ENCODE data around the gene SLC17A5. TPM values are rescaled to one million over a fixed set of nuclear protein-coding genes. Genes with fewer than 3 reads are reported as not detected.

Gene SLC17A5
- total and polyA plus RNA-seq, 2 donors (not counting 1 experiment from before 2014, with no cell fraction given) = 2.1 to 8.0 TPM

DNA sequence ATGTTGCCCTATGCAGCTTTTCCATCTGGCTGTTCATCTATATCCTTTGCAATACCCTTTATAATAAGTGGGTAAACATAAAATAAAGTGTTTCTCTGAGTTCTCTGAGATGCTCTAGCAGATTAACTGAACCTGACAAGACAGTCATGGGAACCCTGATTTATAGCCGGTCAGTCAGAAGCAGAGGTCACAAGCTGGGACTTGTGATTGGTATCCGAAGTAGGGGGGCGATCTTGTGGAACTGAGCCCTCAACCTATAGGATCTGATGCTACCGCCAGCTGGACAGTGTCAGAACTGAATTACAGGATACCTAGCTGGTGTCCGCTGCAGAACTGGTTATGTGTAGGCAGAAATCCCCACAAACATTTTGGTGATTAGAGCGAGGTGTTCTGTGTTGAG lies 39.0 kb downstream of the SLC17A5 start:
- Histone ChIP-seq H3K36me3 (replicated peaks in 1 of 2; ENCODE audit: control extremely low read depth in 1 of 2, control insufficient read depth in 1 of 2, extremely low read depth in 1 of 2, insufficient read depth in 2 of 2, low read length in 1 of 2) (peaks cover 5 to 13% of the 10 kb centered on the region in 2 experiments), H3K79me2 (ENCODE audit: control insufficient read depth, insufficient read depth, low read length) (peaks cover 3% of the 10 kb centered on the region), H3K9me3 (ENCODE audit: control extremely low read depth in 1 of 3, control insufficient read depth in 2 of 3, insufficient read depth in 1 of 3, low read length in 2 of 3) (no peaks in the 10 kb centered on the region), H3K27ac (ENCODE audit: low read length in 2 of 2) (no peak overlapping the region), H3K9ac (ENCODE audit: low read length) (no peak overlapping the region), H4K20me1 (ENCODE audit: control insufficient read depth, insufficient read depth, low read length, poor library complexity, severe bottlenecking) (no peaks in the 10 kb centered on the region), H2AFZ (ENCODE audit: insufficient read depth, low read depth, low read length, poor library complexity, severe bottlenecking) (no peak overlapping the region), H3K4me2 (replicated peaks; ENCODE audit: low read depth, low read length, poor library complexity, severe bottlenecking) (no peak overlapping the region), H3K4me1 (ENCODE audit: control insufficient read depth in 2 of 2, insufficient read depth in 2 of 2, low read length in 2 of 2) (peaks cover 0 to 5% of the 10 kb centered on the region in 2 donors), H3K27me3 (replicated peaks in 1 of 4; ENCODE audit: control extremely low read depth in 1 of 4, control insufficient read depth in 3 of 4, insufficient read depth in 4 of 4, low read length in 3 of 4) (no peaks in the 10 kb centered on the region), H3K4me3 (ENCODE audit: control extremely low read depth in 1 of 5, extremely low read depth in 1 of 5, insufficient read depth in 1 of 5, low read depth in 2 of 5, low read length in 4 of 5) (no peak overlapping the region)
- no peak overlapping the region for H3K27ac Mint-ChIP-seq
- 100% methylated on average over 4 of the region's 6 CpGs for WGBS (ENCODE audit: insufficient coverage)
- no peaks in the 10 kb centered on the region for H3K9me3 Mint-ChIP-seq (ENCODE audit: insufficient read depth)
- CTCF ChIA-PET = interaction anchor here (1.0 to 10.6 kb wide), 3 partner anchors 9 to 101 kb away, joined by 3 to 261 read pairs (median 3); no protein-coding TSS in a partner anchor
- POLR2A ChIA-PET = no interaction called here
- no peak for DNase-seq
- intact Hi-C loops (cut with micrococcal nuclease) = no loop called here
- no peak overlapping the region for H3K4me3 Mint-ChIP-seq
- TF ChIP-seq, protein P1, sequence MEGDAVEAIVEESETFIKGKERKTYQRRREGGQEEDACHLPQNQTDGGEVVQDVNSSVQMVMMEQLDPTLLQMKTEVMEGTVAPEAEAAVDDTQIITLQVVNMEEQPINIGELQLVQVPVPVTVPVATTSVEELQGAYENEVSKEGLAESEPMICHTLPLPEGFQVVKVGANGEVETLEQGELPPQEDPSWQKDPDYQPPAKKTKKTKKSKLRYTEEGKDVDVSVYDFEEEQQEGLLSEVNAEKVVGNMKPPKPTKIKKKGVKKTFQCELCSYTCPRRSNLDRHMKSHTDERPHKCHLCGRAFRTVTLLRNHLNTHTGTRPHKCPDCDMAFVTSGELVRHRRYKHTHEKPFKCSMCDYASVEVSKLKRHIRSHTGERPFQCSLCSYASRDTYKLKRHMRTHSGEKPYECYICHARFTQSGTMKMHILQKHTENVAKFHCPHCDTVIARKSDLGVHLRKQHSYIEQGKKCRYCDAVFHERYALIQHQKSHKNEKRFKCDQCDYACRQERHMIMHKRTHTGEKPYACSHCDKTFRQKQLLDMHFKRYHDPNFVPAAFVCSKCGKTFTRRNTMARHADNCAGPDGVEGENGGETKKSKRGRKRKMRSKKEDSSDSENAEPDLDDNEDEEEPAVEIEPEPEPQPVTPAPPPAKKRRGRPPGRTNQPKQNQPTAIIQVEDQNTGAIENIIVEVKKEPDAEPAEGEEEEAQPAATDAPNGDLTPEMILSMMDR (IDR thresholded peaks at IDR 0.05) = no peak
- TF ChIP-seq EZH2 (IDR thresholded peaks at IDR 0.05; ENCODE audit: borderline replicate concordance, insufficient read depth, low read depth, low read length, poor library complexity, severe bottlenecking) = no peak
- ATAC-seq (ENCODE audit: low read depth) = no peak
- peaks cover 5% of the 10 kb centered on the region for H3K4me1 Mint-ChIP-seq
- no peaks in the 10 kb centered on the region for H3K27me3 Mint-ChIP-seq

- no peaks in the 10 kb centered on the region for H3K9me3 ChIP-seq (ENCODE audit: control extremely low read depth in 1 of 3, control insufficient read depth in 2 of 3, insufficient read depth in 1 of 3, low read length in 2 of 3)
- ATAC-seq (ENCODE audit: low read depth) (no peak), DNase-seq (no peak)
- peaks cover 3% of the 10 kb centered on the region for H3K79me2 ChIP-seq (ENCODE audit: control insufficient read depth, insufficient read depth, low read length)
- ChIA-PET CTCF (interaction anchor here (1.0 to 10.6 kb wide), 5 partner anchors 13 to 100 kb away, joined by 3 to 261 read pairs (median 29); partner anchors contain the start of genes EEF1A1 and SLC17A5), POLR2A (no interaction called here)
- H3K4me3 ChIP-seq (ENCODE audit: control extremely low read depth in 1 of 5, extremely low read depth in 1 of 5, insufficient read depth in 1 of 5, low read depth in 2 of 5, low read length in 4 of 5) = no peak overlapping the region
- H3K27ac ChIP-seq (ENCODE audit: low read length in 2 of 2) = no peak overlapping the region
- H4K20me1 ChIP-seq (ENCODE audit: control insufficient read depth, insufficient read depth, low read length, poor library complexity, severe bottlenecking) = no peaks in the 10 kb centered on the region
- H3K27me3 ChIP-seq (replicated peaks in 1 of 4; ENCODE audit: control extremely low read depth in 1 of 4, control insufficient read depth in 3 of 4, insufficient read depth in 4 of 4, low read length in 3 of 4) = no peaks in the 10 kb centered on the region
- H3K4me1 ChIP-seq (ENCODE audit: control insufficient read depth in 2 of 2, insufficient read depth in 2 of 2, low read length in 2 of 2) = peaks cover 0 to 5% of the 10 kb centered on the region in 2 donors
- Mint-ChIP-seq H3K4me3 (no peak overlapping the region), H3K9me3 (ENCODE audit: insufficient read depth) (no peaks in the 10 kb centered on the region), H3K27ac (no peak overlapping the region), H3K4me1 (peaks cover 5% of the 10 kb centered on the region), H3K27me3 (no peaks in the 10 kb centered on the region)
- H3K9ac ChIP-seq (ENCODE audit: low read length) = no peak overlapping the region
- intact Hi-C loops (cut with micrococcal nuclease) = no loop called here
- H3K36me3 ChIP-seq (replicated peaks in 1 of 2; ENCODE audit: control extremely low read depth in 1 of 2, control insufficient read depth in 1 of 2, extremely low read depth in 1 of 2, insufficient read depth in 2 of 2, low read length in 1 of 2) = peaks cover 5 to 20% of the 10 kb centered on the region in 2 experiments
- no peak overlapping the region for H2AFZ ChIP-seq (ENCODE audit: insufficient read depth, low read depth, low read length, poor library complexity, severe bottlenecking)
- WGBS (ENCODE audit: insufficient coverage) = 96% methylated on average over 4 of the region's 6 CpGs
- no peak for TF ChIP-seq EZH2 (IDR thresholded peaks at IDR 0.05; ENCODE audit: borderline replicate concordance, insufficient read depth, low read depth, low read length, poor library complexity, severe bottlenecking)
- TF ChIP-seq, protein P1 (IDR thresholded peaks at IDR 0.05) = no peak
- H3K4me2 ChIP-seq (replicated peaks; ENCODE audit: low read depth, low read length, poor library complexity, severe bottlenecking) = no peak overlapping the region
Measured at GRCh38 chr6:73613806-73614536, 39.8 kb downstream of the SLC17A5 start.
